GM23338 (cell line): Measurements from ENCODE around the gene TBX2. TPM values are rescaled to one million over a fixed set of nuclear protein-coding genes. Genes with fewer than 3 reads are reported as not detected.

ENCODE experiments used
- ATAC-seq: fragments of 200-7000 bp; cut with Tn5 transposase; 3 replicates; pipeline ENCODE4 v1.9.1; 2020
- DNase-seq: peaks from one replicate; pipeline ENCODE4 v3.0.0-alpha.2; 2015; ENCODE audit warnings: low spot score
- H2AFZ ChIP-seq: fragments of 200-600 bp; sonication (generic); 2 replicates; pipeline ENCODE4 v1.8.0; 2016; ENCODE audit warnings: antibody characterized with exemption, mild to moderate bottlenecking, moderate library complexity
- H3F3A ChIP-seq: fragments of 200-600 bp; sonication (generic); replicated peaks from 2 replicates; pipeline ENCODE4 v1.8.0; 2017; ENCODE audit warnings: antibody characterized with exemption, mixed run types, low read depth
- H3K27ac ChIP-seq: fragments of 200-600 bp; sonication (generic); 2 replicates; pipeline ENCODE4 v1.6.1; 2016; ENCODE audit warnings: low read depth
- H3K27me3 ChIP-seq: fragments of 200-600 bp; sonication (generic); 2 replicates; pipeline ENCODE4 v1.8.0; 2016; ENCODE audit warnings: mild to moderate bottlenecking, mixed run types, moderate library complexity; ENCODE audit not compliant: insufficient read depth
- H3K36me3 ChIP-seq: fragments of 200-600 bp; sonication (generic); 2 replicates; pipeline ENCODE4 v1.8.0; 2016; ENCODE audit warnings: mild to moderate bottlenecking; ENCODE audit not compliant: insufficient read depth
- H3K4me1 ChIP-seq: fragments of 200-600 bp; sonication (generic); 2 replicates; pipeline ENCODE4 v1.8.0; 2016; ENCODE audit warnings: mild to moderate bottlenecking, moderate library complexity; ENCODE audit not compliant: insufficient read depth
- H3K4me2 ChIP-seq: fragments of 200-600 bp; sonication (generic); 2 replicates; pipeline ENCODE4 v1.7.1; 2017; ENCODE audit warnings: mixed run types
- H3K4me3 ChIP-seq: fragments of 200-600 bp; sonication (generic); 2 replicates; pipeline ENCODE4 v1.6.1; 2016; ENCODE audit warnings: mixed run types
- H3K79me2 ChIP-seq: fragments of 200-600 bp; sonication (generic); replicated peaks from 2 replicates; pipeline ENCODE4 v1.8.0; 2017; ENCODE audit warnings: mild to moderate bottlenecking; ENCODE audit not compliant: insufficient read depth
- H3K9me2 ChIP-seq: fragments of 200-600 bp; sonication (generic); 2 replicates; pipeline ENCODE4 v1.8.0; 2017; ENCODE audit not compliant: insufficient read depth
- H4K20me1 ChIP-seq: fragments of 200-600 bp; sonication (generic); replicated peaks from 2 replicates; pipeline ENCODE4 v1.8.0; 2017; ENCODE audit warnings: mild to moderate bottlenecking; ENCODE audit not compliant: insufficient read depth
- H3K27ac Mint-ChIP-seq: 2 replicates; pipeline ENCODE4 v1.8.0; 2020; ENCODE audit warnings: inconsistent platforms, mild to moderate bottlenecking, moderate library complexity, mixed read lengths
- H3K27me3 Mint-ChIP-seq: 3 replicates; pipeline ENCODE4 v1.8.0; 2022; ENCODE audit warnings: low read depth, mild to moderate bottlenecking, moderate library complexity, mixed read lengths, inconsistent platforms; ENCODE audit not compliant: insufficient read depth, poor library complexity
- H3K36me3 Mint-ChIP-seq: 3 replicates; pipeline ENCODE4 v1.8.0; 2021; ENCODE audit warnings: low read depth, mild to moderate bottlenecking, inconsistent platforms, moderate library complexity, mixed read lengths
- H3K4me1 Mint-ChIP-seq: 3 replicates; pipeline ENCODE4 v1.8.0; 2020; ENCODE audit warnings: mild to moderate bottlenecking, inconsistent platforms, mixed read lengths
- H3K4me3 Mint-ChIP-seq: 3 replicates; pipeline ENCODE4 v1.8.0; 2021; ENCODE audit warnings: moderate library complexity, mild to moderate bottlenecking, inconsistent platforms, mixed read lengths
- H3K9me3 Mint-ChIP-seq: 3 replicates; pipeline ENCODE4 v1.8.0; 2020; ENCODE audit warnings: moderate library complexity, mild to moderate bottlenecking, inconsistent platforms, mixed read lengths
- CREB1 ChIP-seq: fragments of 250-450 bp; sonication (Bioruptor Pico); IDR thresholded peaks from 2 replicates; pipeline ENCODE4 v1.5.0; 2020; ENCODE audit warnings: low read depth, mild to moderate bottlenecking, moderate library complexity
- EZH2 ChIP-seq: fragments of 200-600 bp; sonication (generic); IDR thresholded peaks from one replicate; pipeline ENCODE4 v1.8.0; 2017; ENCODE audit warnings: antibody characterized with exemption, mild to moderate bottlenecking, low read depth; ENCODE audit not compliant: unreplicated experiment
- EZH2phosphoT487 ChIP-seq: fragments of 200-600 bp; sonication (generic); IDR thresholded peaks from one replicate; pipeline ENCODE4 v1.8.1; 2018; ENCODE audit warnings: antibody characterized with exemption; ENCODE audit not compliant: unreplicated experiment
- JUNB ChIP-seq: IDR thresholded peaks from one replicate; pipeline ENCODE4 v1.6.1; 2016; ENCODE audit warnings: antibody characterized with exemption; ENCODE audit not compliant: unreplicated experiment
- NANOG ChIP-seq: IDR thresholded peaks from 2 replicates; pipeline ENCODE4 v1.6.1; 2016; ENCODE audit warnings: antibody characterized with exemption, borderline replicate concordance
- POLR2AphosphoS5 ChIP-seq: IDR thresholded peaks from 2 replicates; pipeline ENCODE4 v1.6.1; 2016; ENCODE audit warnings: antibody characterized with exemption, low read depth
- STAT1 ChIP-seq: IDR thresholded peaks from one replicate; pipeline ENCODE4 v1.6.1; 2016; ENCODE audit warnings: antibody characterized with exemption; ENCODE audit not compliant: unreplicated experiment
- ZNF114 ChIP-seq: fragments of 250-450 bp; sonication (Bioruptor Pico); IDR thresholded peaks from 2 replicates; pipeline ENCODE4 v1.5.0; 2020; ENCODE audit warnings: mild to moderate bottlenecking, moderate library complexity
- ZNF331 ChIP-seq: fragments of 250-450 bp; sonication (Bioruptor Pico); IDR thresholded peaks from 2 replicates; pipeline ENCODE4 v1.5.0; 2020; ENCODE audit warnings: low read depth, mild to moderate bottlenecking, moderate library complexity
- polyA plus RNA-seq: library from polyadenylated mRNA; unstranded; fragments of >200 nt; fragmentation: Nextera tagmentation; extraction: Ambion mirVana; gene quantifications from 2 replicates; pipeline ENCODE4 v1.2.1, GENCODE V29; 2016
- total RNA-seq: library from RNA; depleted of rRNA; stranded (reverse); fragments of >200 nt; shearing (Covaris generic); gene quantifications from 2 replicates; pipeline ENCODE4 v1.2.3, GENCODE V29; 2014
- TF ChIP-seq, protein P1 (sequence below), 2 experiments: fragments of 200-600 bp in 1 of 2; sonication (generic) in 1 of 2; conservative IDR thresholded peaks; 2 replicates each; pipeline versions ENCODE4 v1.5.1 to v1.6.1; 2016 to 2017; ENCODE audit warnings: antibody characterized with exemption in 2 of 2, low read depth in 2 of 2, mild to moderate bottlenecking in 2 of 2, moderate library complexity in 1 of 2
- TF ChIP-seq, protein P2 (sequence below): IDR thresholded peaks from one replicate; pipeline ENCODE4 v1.6.1; 2018; ENCODE audit warnings: antibody characterized with exemption; ENCODE audit not compliant: unreplicated experiment
- TF ChIP-seq, protein P3 (sequence below): fragments of 250-450 bp; sonication (Bioruptor Pico); IDR thresholded peaks from 2 replicates; pipeline ENCODE4 v1.5.0; 2020; ENCODE audit warnings: mild to moderate bottlenecking, moderate library complexity
- TF ChIP-seq, protein P4 (sequence below): IDR thresholded peaks from 2 replicates; pipeline ENCODE4 v1.6.1; 2016; ENCODE audit warnings: antibody characterized with exemption

Gene TBX2
- total and polyA plus RNA-seq, 2 experiments from 2014 or later, result not detected

DNA sequence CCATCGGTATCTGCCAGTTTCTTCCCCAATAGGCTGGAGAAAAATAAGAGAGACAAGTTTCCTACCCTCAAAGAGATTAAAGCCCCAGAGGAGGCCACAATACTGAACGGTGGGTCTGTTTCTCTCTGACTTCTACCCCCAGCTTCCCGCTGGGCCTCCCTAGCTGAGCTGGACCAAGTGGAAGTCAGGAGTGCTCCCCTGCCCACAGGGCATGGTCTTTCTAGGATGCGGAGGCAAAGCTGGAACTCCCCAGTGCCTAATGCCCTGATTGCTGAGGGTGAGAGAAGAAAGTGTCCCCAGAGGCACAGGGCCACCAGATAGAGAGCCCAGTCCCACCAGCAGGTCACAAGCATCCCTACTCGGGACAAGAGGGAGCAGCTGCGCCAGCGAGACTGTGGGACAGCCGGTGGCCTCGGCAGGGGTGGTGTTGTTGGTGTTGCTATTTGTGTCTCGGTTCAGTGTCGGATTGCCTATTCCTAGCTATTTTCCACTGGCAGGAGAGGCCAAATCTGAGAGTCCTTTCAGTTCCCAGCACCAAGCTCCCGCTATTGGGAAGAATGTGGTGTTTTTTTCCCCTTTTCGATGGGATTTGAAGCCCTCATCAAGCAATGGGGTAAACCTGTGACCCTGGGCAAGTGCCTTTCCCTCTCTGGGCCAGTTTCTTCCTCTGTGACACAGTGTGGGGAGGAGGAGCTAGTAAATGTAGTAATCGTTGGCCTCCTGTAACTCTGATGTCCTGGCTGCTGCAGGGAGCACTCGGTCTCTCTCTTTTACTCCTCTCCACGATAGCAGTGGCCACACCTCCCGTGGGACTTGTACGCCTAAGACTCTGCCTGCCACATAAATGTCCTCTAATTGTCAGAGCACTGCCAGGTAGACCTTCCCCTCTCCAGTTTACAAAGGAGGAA lies 22.5 kb upstream of the TBX2 start:
- TF ChIP-seq STAT1, result no peak
- no peak for TF ChIP-seq CREB1 (CRISPR knock-in tag)
- no peak for TF ChIP-seq POLR2AphosphoS5
- TF ChIP-seq, protein P1, sequence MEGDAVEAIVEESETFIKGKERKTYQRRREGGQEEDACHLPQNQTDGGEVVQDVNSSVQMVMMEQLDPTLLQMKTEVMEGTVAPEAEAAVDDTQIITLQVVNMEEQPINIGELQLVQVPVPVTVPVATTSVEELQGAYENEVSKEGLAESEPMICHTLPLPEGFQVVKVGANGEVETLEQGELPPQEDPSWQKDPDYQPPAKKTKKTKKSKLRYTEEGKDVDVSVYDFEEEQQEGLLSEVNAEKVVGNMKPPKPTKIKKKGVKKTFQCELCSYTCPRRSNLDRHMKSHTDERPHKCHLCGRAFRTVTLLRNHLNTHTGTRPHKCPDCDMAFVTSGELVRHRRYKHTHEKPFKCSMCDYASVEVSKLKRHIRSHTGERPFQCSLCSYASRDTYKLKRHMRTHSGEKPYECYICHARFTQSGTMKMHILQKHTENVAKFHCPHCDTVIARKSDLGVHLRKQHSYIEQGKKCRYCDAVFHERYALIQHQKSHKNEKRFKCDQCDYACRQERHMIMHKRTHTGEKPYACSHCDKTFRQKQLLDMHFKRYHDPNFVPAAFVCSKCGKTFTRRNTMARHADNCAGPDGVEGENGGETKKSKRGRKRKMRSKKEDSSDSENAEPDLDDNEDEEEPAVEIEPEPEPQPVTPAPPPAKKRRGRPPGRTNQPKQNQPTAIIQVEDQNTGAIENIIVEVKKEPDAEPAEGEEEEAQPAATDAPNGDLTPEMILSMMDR (conservative IDR thresholded peaks at IDR 0.05; ENCODE audit: low read depth in 2 of 2), result no peak
- TF ChIP-seq ZNF114, result no peak
- TF ChIP-seq, protein P2, sequence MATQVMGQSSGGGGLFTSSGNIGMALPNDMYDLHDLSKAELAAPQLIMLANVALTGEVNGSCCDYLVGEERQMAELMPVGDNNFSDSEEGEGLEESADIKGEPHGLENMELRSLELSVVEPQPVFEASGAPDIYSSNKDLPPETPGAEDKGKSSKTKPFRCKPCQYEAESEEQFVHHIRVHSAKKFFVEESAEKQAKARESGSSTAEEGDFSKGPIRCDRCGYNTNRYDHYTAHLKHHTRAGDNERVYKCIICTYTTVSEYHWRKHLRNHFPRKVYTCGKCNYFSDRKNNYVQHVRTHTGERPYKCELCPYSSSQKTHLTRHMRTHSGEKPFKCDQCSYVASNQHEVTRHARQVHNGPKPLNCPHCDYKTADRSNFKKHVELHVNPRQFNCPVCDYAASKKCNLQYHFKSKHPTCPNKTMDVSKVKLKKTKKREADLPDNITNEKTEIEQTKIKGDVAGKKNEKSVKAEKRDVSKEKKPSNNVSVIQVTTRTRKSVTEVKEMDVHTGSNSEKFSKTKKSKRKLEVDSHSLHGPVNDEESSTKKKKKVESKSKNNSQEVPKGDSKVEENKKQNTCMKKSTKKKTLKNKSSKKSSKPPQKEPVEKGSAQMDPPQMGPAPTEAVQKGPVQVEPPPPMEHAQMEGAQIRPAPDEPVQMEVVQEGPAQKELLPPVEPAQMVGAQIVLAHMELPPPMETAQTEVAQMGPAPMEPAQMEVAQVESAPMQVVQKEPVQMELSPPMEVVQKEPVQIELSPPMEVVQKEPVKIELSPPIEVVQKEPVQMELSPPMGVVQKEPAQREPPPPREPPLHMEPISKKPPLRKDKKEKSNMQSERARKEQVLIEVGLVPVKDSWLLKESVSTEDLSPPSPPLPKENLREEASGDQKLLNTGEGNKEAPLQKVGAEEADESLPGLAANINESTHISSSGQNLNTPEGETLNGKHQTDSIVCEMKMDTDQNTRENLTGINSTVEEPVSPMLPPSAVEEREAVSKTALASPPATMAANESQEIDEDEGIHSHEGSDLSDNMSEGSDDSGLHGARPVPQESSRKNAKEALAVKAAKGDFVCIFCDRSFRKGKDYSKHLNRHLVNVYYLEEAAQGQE, result no peak
- no peak for TF ChIP-seq EZH2phosphoT487
- TF ChIP-seq, protein P3, sequence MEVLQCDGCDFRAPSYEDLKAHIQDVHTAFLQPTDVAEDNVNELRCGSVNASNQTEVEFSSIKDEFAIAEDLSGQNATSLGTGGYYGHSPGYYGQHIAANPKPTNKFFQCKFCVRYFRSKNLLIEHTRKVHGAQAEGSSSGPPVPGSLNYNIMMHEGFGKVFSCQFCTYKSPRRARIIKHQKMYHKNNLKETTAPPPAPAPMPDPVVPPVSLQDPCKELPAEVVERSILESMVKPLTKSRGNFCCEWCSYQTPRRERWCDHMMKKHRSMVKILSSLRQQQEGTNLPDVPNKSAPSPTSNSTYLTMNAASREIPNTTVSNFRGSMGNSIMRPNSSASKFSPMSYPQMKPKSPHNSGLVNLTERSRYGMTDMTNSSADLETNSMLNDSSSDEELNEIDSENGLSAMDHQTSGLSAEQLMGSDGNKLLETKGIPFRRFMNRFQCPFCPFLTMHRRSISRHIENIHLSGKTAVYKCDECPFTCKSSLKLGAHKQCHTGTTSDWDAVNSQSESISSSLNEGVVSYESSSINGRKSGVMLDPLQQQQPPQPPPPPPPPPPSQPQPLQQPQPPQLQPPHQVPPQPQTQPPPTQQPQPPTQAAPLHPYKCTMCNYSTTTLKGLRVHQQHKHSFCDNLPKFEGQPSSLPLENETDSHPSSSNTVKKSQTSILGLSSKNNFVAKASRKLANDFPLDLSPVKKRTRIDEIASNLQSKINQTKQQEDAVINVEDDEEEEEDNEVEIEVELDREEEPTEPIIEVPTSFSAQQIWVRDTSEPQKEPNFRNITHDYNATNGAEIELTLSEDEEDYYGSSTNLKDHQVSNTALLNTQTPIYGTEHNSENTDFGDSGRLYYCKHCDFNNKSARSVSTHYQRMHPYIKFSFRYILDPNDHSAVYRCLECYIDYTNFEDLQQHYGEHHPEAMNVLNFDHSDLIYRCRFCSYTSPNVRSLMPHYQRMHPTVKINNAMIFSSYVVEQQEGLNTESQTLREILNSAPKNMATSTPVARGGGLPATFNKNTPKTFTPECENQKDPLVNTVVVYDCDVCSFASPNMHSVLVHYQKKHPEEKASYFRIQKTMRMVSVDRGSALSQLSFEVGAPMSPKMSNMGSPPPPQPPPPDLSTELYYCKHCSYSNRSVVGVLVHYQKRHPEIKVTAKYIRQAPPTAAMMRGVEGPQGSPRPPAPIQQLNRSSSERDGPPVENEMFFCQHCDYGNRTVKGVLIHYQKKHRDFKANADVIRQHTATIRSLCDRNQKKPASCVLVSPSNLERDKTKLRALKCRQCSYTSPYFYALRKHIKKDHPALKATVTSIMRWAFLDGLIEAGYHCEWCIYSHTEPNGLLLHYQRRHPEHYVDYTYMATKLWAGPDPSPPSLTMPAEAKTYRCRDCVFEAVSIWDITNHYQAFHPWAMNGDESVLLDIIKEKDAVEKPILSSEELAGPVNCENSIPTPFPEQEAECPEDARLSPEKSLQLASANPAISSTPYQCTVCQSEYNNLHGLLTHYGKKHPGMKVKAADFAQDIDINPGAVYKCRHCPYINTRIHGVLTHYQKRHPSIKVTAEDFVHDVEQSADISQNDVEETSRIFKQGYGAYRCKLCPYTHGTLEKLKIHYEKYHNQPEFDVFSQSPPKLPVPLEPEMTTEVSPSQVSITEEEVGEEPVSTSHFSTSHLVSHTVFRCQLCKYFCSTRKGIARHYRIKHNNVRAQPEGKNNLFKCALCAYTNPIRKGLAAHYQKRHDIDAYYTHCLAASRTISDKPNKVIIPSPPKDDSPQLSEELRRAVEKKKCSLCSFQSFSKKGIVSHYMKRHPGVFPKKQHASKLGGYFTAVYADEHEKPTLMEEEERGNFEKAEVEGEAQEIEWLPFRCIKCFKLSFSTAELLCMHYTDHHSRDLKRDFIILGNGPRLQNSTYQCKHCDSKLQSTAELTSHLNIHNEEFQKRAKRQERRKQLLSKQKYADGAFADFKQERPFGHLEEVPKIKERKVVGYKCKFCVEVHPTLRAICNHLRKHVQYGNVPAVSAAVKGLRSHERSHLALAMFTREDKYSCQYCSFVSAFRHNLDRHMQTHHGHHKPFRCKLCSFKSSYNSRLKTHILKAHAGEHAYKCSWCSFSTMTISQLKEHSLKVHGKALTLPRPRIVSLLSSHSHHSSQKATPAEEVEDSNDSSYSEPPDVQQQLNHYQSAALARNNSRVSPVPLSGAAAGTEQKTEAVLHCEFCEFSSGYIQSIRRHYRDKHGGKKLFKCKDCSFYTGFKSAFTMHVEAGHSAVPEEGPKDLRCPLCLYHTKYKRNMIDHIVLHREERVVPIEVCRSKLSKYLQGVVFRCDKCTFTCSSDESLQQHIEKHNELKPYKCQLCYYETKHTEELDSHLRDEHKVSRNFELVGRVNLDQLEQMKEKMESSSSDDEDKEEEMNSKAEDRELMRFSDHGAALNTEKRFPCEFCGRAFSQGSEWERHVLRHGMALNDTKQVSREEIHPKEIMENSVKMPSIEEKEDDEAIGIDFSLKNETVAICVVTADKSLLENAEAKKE (CRISPR knock-in tag), result no peak
- TF ChIP-seq EZH2, result no peak
- TF ChIP-seq NANOG, result no peak
- no peak for TF ChIP-seq JUNB
- TF ChIP-seq, protein P4, sequence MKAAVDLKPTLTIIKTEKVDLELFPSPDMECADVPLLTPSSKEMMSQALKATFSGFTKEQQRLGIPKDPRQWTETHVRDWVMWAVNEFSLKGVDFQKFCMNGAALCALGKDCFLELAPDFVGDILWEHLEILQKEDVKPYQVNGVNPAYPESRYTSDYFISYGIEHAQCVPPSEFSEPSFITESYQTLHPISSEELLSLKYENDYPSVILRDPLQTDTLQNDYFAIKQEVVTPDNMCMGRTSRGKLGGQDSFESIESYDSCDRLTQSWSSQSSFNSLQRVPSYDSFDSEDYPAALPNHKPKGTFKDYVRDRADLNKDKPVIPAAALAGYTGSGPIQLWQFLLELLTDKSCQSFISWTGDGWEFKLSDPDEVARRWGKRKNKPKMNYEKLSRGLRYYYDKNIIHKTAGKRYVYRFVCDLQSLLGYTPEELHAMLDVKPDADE, result no peak
- TF ChIP-seq ZNF331 (CRISPR knock-in tag), result no peak
- H3K4me1 ChIP-seq, result no peaks in the 10 kb centered on the region
- H3K9me3 Mint-ChIP-seq, result no peaks in the 10 kb centered on the region
- peaks cover 6% of the 10 kb centered on the region for H3K4me1 Mint-ChIP-seq
- H3K27me3 ChIP-seq, result no peaks in the 10 kb centered on the region
- H3F3A ChIP-seq, result no peaks in the 10 kb centered on the region
- H3K27me3 Mint-ChIP-seq, result peaks cover 10% of the 10 kb centered on the region
- H2AFZ ChIP-seq, result no peak overlapping the region
- no peak overlapping the region for H3K4me3 Mint-ChIP-seq
- H3K79me2 ChIP-seq, result no peaks in the 10 kb centered on the region
- DNase-seq (no peak), ATAC-seq (no peak)
- no peaks in the 10 kb centered on the region for H3K9me2 ChIP-seq
- no peak overlapping the region for H3K27ac ChIP-seq
- H3K27ac Mint-ChIP-seq, result no peak overlapping the region
- H3K4me2 ChIP-seq, result no peak overlapping the region
- no peaks in the 10 kb centered on the region for H4K20me1 ChIP-seq
- H3K36me3 ChIP-seq, result no peaks in the 10 kb centered on the region
- no peaks in the 10 kb centered on the region for H3K36me3 Mint-ChIP-seq
- no peak overlapping the region for H3K4me3 ChIP-seq
